ENCODE measurements around the gene ZNF48. TPM values are rescaled to one million over a fixed set of nuclear protein-coding genes. Genes with fewer than 3 reads are reported as not detected.

Gene ZNF48
- total and polyA plus RNA-seq, 2 donors (not counting 1 experiment from before 2014, with no cell fraction given): 8.4 to 13.3 TPM

DNA sequence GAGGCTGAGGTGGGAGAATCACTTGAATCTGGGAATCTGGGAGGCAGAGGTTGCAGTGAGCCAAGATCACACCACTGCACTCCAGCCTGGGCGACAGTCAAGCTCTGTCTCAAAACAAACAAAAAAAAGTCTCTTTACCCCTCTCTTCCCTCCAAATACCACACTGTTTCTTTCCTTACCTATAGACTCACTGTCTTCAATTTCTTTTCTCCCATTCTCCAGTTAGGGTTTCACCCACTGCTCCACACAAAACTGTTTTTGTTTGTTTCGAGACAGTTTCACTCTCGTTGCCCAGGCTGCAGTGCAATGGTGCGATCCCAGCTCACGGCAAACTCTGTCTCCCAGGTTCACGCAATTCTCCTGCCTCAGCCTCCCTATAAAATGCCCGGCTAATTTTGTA, 34.0 kb upstream of the ZNF48 start:
- ChIA-PET CTCF (interaction anchor here (0.7 kb wide), 1 partner anchor 23 kb away, joined by 3 read pairs; no protein-coding TSS in a partner anchor), POLR2A (no interaction called here)
- ATAC-seq (ENCODE audit: low read depth) (no peak), DNase-seq (no peak)
- 92% methylated on average over 3 of the region's 7 CpGs for WGBS (ENCODE audit: insufficient coverage)
- Histone ChIP-seq H3K4me2 (replicated peaks; ENCODE audit: low read depth, low read length, poor library complexity, severe bottlenecking) (no peak overlapping the region), H3K36me3 (replicated peaks in 1 of 2; ENCODE audit: control extremely low read depth in 1 of 2, control insufficient read depth in 1 of 2, extremely low read depth in 1 of 2, insufficient read depth in 2 of 2, low read length in 1 of 2) (peaks cover 0 to 56% of the 10 kb centered on the region in 2 experiments), H3K4me3 (ENCODE audit: control extremely low read depth in 1 of 5, extremely low read depth in 1 of 5, insufficient read depth in 1 of 5, low read depth in 2 of 5, low read length in 4 of 5) (no peak overlapping the region), H3K79me2 (ENCODE audit: control insufficient read depth, insufficient read depth, low read length) (peaks cover 45% of the 10 kb centered on the region), H3K27ac (ENCODE audit: low read length in 2 of 2) (no peak overlapping the region), H4K20me1 (ENCODE audit: control insufficient read depth, insufficient read depth, low read length, poor library complexity, severe bottlenecking) (peaks cover 17% of the 10 kb centered on the region), H3K4me1 (ENCODE audit: control insufficient read depth in 2 of 2, insufficient read depth in 2 of 2, low read length in 2 of 2) (peaks cover under 1 to 3% of the 10 kb centered on the region in 2 donors), H3K27me3 (replicated peaks in 1 of 4; ENCODE audit: control extremely low read depth in 1 of 4, control insufficient read depth in 3 of 4, insufficient read depth in 4 of 4, low read length in 3 of 4) (no peaks in the 10 kb centered on the region), H2AFZ (ENCODE audit: insufficient read depth, low read depth, low read length, poor library complexity, severe bottlenecking) (no peak overlapping the region), H3K9me3 (ENCODE audit: control extremely low read depth in 1 of 3, control insufficient read depth in 2 of 3, insufficient read depth in 1 of 3, low read length in 2 of 3) (no peaks in the 10 kb centered on the region), H3K9ac (ENCODE audit: low read length) (no peak overlapping the region)
- Mint-ChIP-seq H3K9me3 (ENCODE audit: insufficient read depth) (no peaks in the 10 kb centered on the region), H3K4me3 (no peak overlapping the region), H3K27ac (no peak overlapping the region), H3K4me1 (peaks cover 4% of the 10 kb centered on the region), H3K27me3 (no peaks in the 10 kb centered on the region)
- TF ChIP-seq EZH2 (IDR thresholded peaks at IDR 0.05; ENCODE audit: borderline replicate concordance, insufficient read depth, low read depth, low read length, poor library complexity, severe bottlenecking): no peak
- TF ChIP-seq, protein P1, sequence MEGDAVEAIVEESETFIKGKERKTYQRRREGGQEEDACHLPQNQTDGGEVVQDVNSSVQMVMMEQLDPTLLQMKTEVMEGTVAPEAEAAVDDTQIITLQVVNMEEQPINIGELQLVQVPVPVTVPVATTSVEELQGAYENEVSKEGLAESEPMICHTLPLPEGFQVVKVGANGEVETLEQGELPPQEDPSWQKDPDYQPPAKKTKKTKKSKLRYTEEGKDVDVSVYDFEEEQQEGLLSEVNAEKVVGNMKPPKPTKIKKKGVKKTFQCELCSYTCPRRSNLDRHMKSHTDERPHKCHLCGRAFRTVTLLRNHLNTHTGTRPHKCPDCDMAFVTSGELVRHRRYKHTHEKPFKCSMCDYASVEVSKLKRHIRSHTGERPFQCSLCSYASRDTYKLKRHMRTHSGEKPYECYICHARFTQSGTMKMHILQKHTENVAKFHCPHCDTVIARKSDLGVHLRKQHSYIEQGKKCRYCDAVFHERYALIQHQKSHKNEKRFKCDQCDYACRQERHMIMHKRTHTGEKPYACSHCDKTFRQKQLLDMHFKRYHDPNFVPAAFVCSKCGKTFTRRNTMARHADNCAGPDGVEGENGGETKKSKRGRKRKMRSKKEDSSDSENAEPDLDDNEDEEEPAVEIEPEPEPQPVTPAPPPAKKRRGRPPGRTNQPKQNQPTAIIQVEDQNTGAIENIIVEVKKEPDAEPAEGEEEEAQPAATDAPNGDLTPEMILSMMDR (IDR thresholded peaks at IDR 0.05): no peak
- intact Hi-C loops (cut with micrococcal nuclease): no loop called here

DNA sequence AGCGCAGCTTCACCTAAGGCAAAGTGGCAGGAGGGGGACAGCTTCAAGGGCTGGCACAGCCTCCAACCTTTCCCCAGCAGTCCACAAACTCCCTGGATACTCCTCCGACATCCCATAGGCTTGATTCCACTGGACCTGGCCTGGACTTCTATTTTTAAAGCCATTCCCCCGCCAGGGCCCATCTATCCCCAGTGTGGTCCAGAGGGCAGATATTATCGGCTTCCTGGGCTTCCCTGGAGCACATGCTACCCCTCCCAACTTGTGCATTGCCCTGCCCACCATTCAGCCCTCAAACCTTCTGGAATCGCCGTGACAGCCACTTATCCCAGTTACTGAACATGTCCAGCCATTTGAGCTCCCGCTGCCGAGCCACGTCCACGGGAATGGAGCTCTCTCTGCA, 30.0 kb upstream of the ZNF48 start:
- no peaks in the 10 kb centered on the region for H3K27me3 ChIP-seq (replicated peaks in 1 of 4; ENCODE audit: control extremely low read depth in 1 of 4, control insufficient read depth in 3 of 4, insufficient read depth in 4 of 4, low read length in 3 of 4)
- H4K20me1 ChIP-seq (ENCODE audit: control insufficient read depth, insufficient read depth, low read length, poor library complexity, severe bottlenecking): peaks cover 50% of the 10 kb centered on the region
- no peak overlapping the region for H3K27ac Mint-ChIP-seq
- H3K27me3 Mint-ChIP-seq: no peaks in the 10 kb centered on the region
- intact Hi-C loops (cut with micrococcal nuclease): no loop called here
- H3K79me2 ChIP-seq (ENCODE audit: control insufficient read depth, insufficient read depth, low read length): peaks cover 73% of the 10 kb centered on the region
- peaks cover 19 to 26% of the 10 kb centered on the region in 2 donors for H3K4me1 ChIP-seq (ENCODE audit: control insufficient read depth in 2 of 2, insufficient read depth in 2 of 2, low read length in 2 of 2)
- 98% methylated on average over 9 of the region's 10 CpGs for WGBS (ENCODE audit: insufficient coverage)
- no peak overlapping the region for H3K27ac ChIP-seq (ENCODE audit: low read length in 2 of 2)
- H2AFZ ChIP-seq (ENCODE audit: insufficient read depth, low read depth, low read length, poor library complexity, severe bottlenecking): no peak overlapping the region
- peaks cover 0 to 36% of the 10 kb centered on the region in 2 experiments for H3K36me3 ChIP-seq (replicated peaks in 1 of 2; ENCODE audit: control extremely low read depth in 1 of 2, control insufficient read depth in 1 of 2, extremely low read depth in 1 of 2, insufficient read depth in 2 of 2, low read length in 1 of 2)
- H3K4me1 Mint-ChIP-seq: peaks cover 30% of the 10 kb centered on the region
- H3K4me2 ChIP-seq (replicated peaks; ENCODE audit: low read depth, low read length, poor library complexity, severe bottlenecking): no peak overlapping the region
- POLR2A ChIA-PET: no interaction called here
- no peaks in the 10 kb centered on the region for H3K9me3 Mint-ChIP-seq (ENCODE audit: insufficient read depth)
- H3K4me3 ChIP-seq (ENCODE audit: control extremely low read depth in 1 of 5, extremely low read depth in 1 of 5, insufficient read depth in 1 of 5, low read depth in 2 of 5, low read length in 4 of 5): no peak overlapping the region
- no peaks in the 10 kb centered on the region for H3K9me3 ChIP-seq (ENCODE audit: control extremely low read depth in 1 of 3, control insufficient read depth in 2 of 3, insufficient read depth in 1 of 3, low read length in 2 of 3)
- ATAC-seq (ENCODE audit: low read depth) (no peak), DNase-seq (no peak)
- TF ChIP-seq EZH2 (IDR thresholded peaks at IDR 0.05; ENCODE audit: borderline replicate concordance, insufficient read depth, low read depth, low read length, poor library complexity, severe bottlenecking): no peak
- TF ChIP-seq, protein P1 (IDR thresholded peaks at IDR 0.05): no peak
- H3K9ac ChIP-seq (ENCODE audit: low read length): no peak overlapping the region
- no peak overlapping the region for H3K4me3 Mint-ChIP-seq
- CTCF ChIA-PET: no interaction called here
